ENCODE measurements around the gene ZMYM5. TPM values are rescaled to one million over a fixed set of nuclear protein-coding genes. Genes with fewer than 3 reads are reported as not detected.

ZMYM5 gene
- total and polyA plus RNA-seq, 2 of the 8 experiments (the other 6 are each of a cell fraction or from before 2014, with no cell fraction given), result 4.9 to 7.9 TPM

DNA sequence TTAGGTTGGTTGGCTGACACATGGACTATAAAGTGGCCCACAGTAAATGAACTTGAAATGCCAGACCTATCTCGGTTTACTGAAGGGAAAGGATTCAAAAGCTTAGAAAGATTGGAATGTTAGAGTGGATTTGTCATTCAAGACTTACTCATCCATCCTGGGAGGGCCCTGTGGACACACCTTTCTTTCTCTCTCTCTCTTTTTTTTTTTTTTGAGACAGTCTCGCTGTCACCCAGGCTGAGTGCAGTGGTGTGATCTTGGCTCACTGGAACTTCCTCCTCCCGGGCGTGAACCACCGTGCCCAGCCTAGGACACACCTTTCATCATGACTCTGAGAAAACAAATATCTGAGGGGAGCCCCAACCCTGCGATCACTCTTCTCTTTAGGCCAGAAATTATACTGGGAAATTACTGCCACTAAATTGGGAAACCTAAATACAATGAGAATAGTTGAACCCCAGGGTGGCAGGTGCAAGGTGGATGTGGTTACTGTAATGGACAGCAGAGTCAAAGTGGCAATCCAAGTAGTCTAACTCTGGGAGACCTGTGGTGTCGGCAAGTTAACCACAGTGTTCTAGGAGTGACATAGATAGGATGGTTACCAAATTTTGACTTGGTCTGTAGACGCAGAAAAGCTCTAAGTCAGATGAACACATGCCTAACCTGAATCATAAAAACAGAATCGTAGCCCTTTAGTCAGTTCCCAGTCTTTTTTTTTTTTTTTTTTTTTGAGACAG, 47.1 kb upstream of the ZMYM5 start:
- H3K4me2 ChIP-seq (ENCODE audit: insufficient read depth in 1 of 2, low read depth in 2 of 2, low read length in 2 of 2), result no peak overlapping the region
- H2AK5ac ChIP-seq (ENCODE audit: low read depth, low read length), result no peak overlapping the region
- no peak overlapping the region for H4K5ac ChIP-seq (ENCODE audit: insufficient read length, low read depth, low read length)
- no peak overlapping the region for H4K8ac ChIP-seq (ENCODE audit: extremely low read depth, insufficient read depth, low read length)
- H2BK20ac ChIP-seq (ENCODE audit: low read length), result no peak overlapping the region
- H2BK5ac ChIP-seq (ENCODE audit: low read depth, low read length), result no peak overlapping the region
- H2AFZ ChIP-seq (ENCODE audit: low read length), result no peak overlapping the region
- no peaks in the 10 kb centered on the region for H3K79me1 ChIP-seq (ENCODE audit: low read depth, low read length)
- POLR2A ChIA-PET (ENCODE audit: partially characterized antibody), result no interaction called here
- no peak overlapping the region for H3K27ac ChIP-seq (ENCODE audit: low read depth, low read length)
- H2BK15ac ChIP-seq (ENCODE audit: low read length), result no peak overlapping the region
- no peak for FAIRE-seq
- H3K56ac ChIP-seq (replicated peaks; ENCODE audit: insufficient read length, low read depth, low read length), result no peak overlapping the region
- H3K79me2 ChIP-seq (ENCODE audit: control insufficient read depth in 1 of 2, insufficient read depth in 2 of 2, low read length in 2 of 2), result no peaks in the 10 kb centered on the region
- H3K23ac ChIP-seq (ENCODE audit: insufficient read length), result no peak overlapping the region
- H2BK12ac ChIP-seq (ENCODE audit: low read depth, low read length), result no peak overlapping the region
- H3K4ac ChIP-seq (replicated peaks; ENCODE audit: insufficient read length, low read depth, low read length), result no peak overlapping the region
- H3K9me3 ChIP-seq (ENCODE audit: insufficient read depth in 2 of 2, low read depth in 1 of 2, low read length in 1 of 2), result no peaks in the 10 kb centered on the region
- H2BK120ac ChIP-seq (replicated peaks; ENCODE audit: low read depth, low read length), result no peak overlapping the region
- no peaks in the 10 kb centered on the region for H4K20me1 ChIP-seq (replicated peaks in 1 of 2; ENCODE audit: control insufficient read depth in 1 of 2, insufficient read depth in 2 of 2, low read length in 2 of 2)
- CTCF ChIA-PET (ENCODE audit: partially characterized antibody), result no interaction called here
- no peaks in the 10 kb centered on the region for H3K4me1 ChIP-seq (replicated peaks in 1 of 4; ENCODE audit: control insufficient read depth in 3 of 4, insufficient read depth in 4 of 4, low read length in 3 of 4)
- DNase-seq (ENCODE audit: low read depth in 1 of 2, low spot score in 2 of 2), result no peak
- H3K18ac ChIP-seq (ENCODE audit: extremely low read depth, low read length), result no peak overlapping the region
- no peaks in the 10 kb centered on the region for H3K23me2 ChIP-seq (ENCODE audit: low read depth, low read length)
- H4K91ac ChIP-seq (replicated peaks; ENCODE audit: insufficient read length, low read length), result no peak overlapping the region
- H3K14ac ChIP-seq (ENCODE audit: insufficient read length), result no peak overlapping the region
- WGBS, 2 experiments (ENCODE audit: extremely low coverage in 1 of 2, insufficient coverage in 1 of 2, insufficient read length in 1 of 2, insufficient replicate concordance in 2 of 2, low coverage in 1 of 2, low lambda C conversion rate in 2 of 2, missing lambda C conversion rate in 1 of 2), result 91% methylated on average over 8 of the region's 9 CpGs; no CpG with 5 or more reads in 1 of the 2 experiments
- no peak overlapping the region for H3K4me3 ChIP-seq (ENCODE audit: extremely low read depth in 1 of 4, insufficient read depth in 2 of 4, low read depth in 3 of 4, low read length in 4 of 4)
- no peak overlapping the region for H3K9ac ChIP-seq (replicated peaks in 1 of 4; ENCODE audit: extremely low read depth in 1 of 4, low read depth in 3 of 4, low read length in 3 of 4)
- H3K27me3 ChIP-seq (replicated peaks in 1 of 4; ENCODE audit: control insufficient read depth in 3 of 4, extremely low read depth in 1 of 4, insufficient read depth in 3 of 4, low read length in 3 of 4), result no peaks in the 10 kb centered on the region
- H3K36me3 ChIP-seq (ENCODE audit: control insufficient read depth in 2 of 4, insufficient read depth in 4 of 4, low read length in 3 of 4), result no peaks in the 10 kb centered on the region
- TF ChIP-seq CEBPB (IDR thresholded peaks at IDR 0.05; ENCODE audit: low read depth, low read length), result no peak
- no peak for TF ChIP-seq RXRA (IDR thresholded peaks at IDR 0.05; ENCODE audit: insufficient read depth, low read depth, low read length)
- TF ChIP-seq EP300 (IDR thresholded peaks at IDR 0.05; ENCODE audit: borderline replicate concordance in 1 of 2, low read depth in 2 of 2, low read length in 2 of 2), result no peak
- TF ChIP-seq BCL11A (IDR thresholded peaks at IDR 0.05; ENCODE audit: low read depth in 2 of 2, low read length in 2 of 2), result no peak
- TF ChIP-seq POLR2AphosphoS5 (IDR thresholded peaks at IDR 0.05; ENCODE audit: low read depth, low read length), result no peak
- no peak for TF ChIP-seq TEAD4 (IDR thresholded peaks at IDR 0.05; ENCODE audit: low read depth, low read length)
- no peak for TF ChIP-seq SIN3A (conservative IDR thresholded peaks at IDR 0.05 in 1 of 2, IDR thresholded peaks at IDR 0.05 in 1 of 2; ENCODE audit: low read depth in 1 of 2, low read length in 2 of 2)
- no peak for TF ChIP-seq EGR1 (IDR thresholded peaks at IDR 0.05; ENCODE audit: borderline replicate concordance, low read depth, low read length)
- no peak for TF ChIP-seq NRF1 (IDR thresholded peaks at IDR 0.05; ENCODE audit: low read depth, low read length)
- no peak for TF ChIP-seq SIX5 (IDR thresholded peaks at IDR 0.05; ENCODE audit: low read depth, low read length)
- TF ChIP-seq FOSL1 (IDR thresholded peaks at IDR 0.05; ENCODE audit: insufficient read depth, low read depth, low read length), result no peak
- TF ChIP-seq HDAC2 (IDR thresholded peaks at IDR 0.05; ENCODE audit: borderline replicate concordance in 1 of 2, low read depth in 2 of 2, low read length in 2 of 2), result no peak
- TF ChIP-seq CHD2 (IDR thresholded peaks at IDR 0.05; ENCODE audit: low read length), result no peak

All from H1 (cell line).